OCI-LY7 (cell line): ENCODE results near the gene NGB. TPM values are rescaled to one million over a fixed set of nuclear protein-coding genes. Genes with fewer than 3 reads are reported as not detected.

Experiments
- BruUV-seq: library from RNA; stranded (reverse); fragments of 400-500 nt; replicated peaks from 2 replicates; lab custom pipeline; 2021; lab: Mats Ljungman, UMichigan
- CTCF ChIA-PET: fragments of 300-600 bp; sonication (Branson Sonifier 250); formaldehyde crosslinking; loops from one replicate; lab custom pipeline; 2022; ENCODE audit warnings: antibody characterized with exemption; ENCODE audit not compliant: unreplicated experiment; lab: Charles Lee
- POLR2A ChIA-PET: fragments of 300-600 bp; sonication (Branson Sonifier 250); formaldehyde crosslinking; loops from one replicate; lab custom pipeline; 2022; ENCODE audit warnings: antibody characterized with exemption; lab: Charles Lee
- DNase-seq: peaks from one replicate; pipeline ENCODE4 v3.0.0-alpha.2; 2015; ENCODE audit warnings: low spot score
- H2AFZ ChIP-seq: fragments of 200-600 bp; sonication (generic), shearing (Covaris generic); 2 replicates; pipeline ENCODE4 v1.6.1; 2014; ENCODE audit warnings: mild to moderate bottlenecking, antibody characterized with exemption, low read length, moderate library complexity
- H3K27ac ChIP-seq: fragments of 200-600 bp; sonication (generic); 2 replicates; pipeline ENCODE4 v1.5.1; 2014; ENCODE audit warnings: mixed run types, low read depth, mild to moderate bottlenecking, moderate library complexity, low read length, inconsistent platforms; ENCODE audit not compliant: poor library complexity, severe bottlenecking
- H3K36me3 ChIP-seq: fragments of 200-600 bp; sonication (generic); 2 replicates; pipeline ENCODE4 v1.6.1; 2014; ENCODE audit warnings: mild to moderate bottlenecking, antibody characterized with exemption, low read length, moderate library complexity, mixed read lengths; ENCODE audit not compliant: insufficient read depth
- H3K4me1 ChIP-seq: fragments of 200-600 bp; sonication (generic); 2 replicates; pipeline ENCODE4 v1.5.1; 2014; ENCODE audit warnings: mild to moderate bottlenecking, low read length; ENCODE audit not compliant: insufficient read depth, poor library complexity, severe bottlenecking
- H3K4me2 ChIP-seq: fragments of 200-600 bp; sonication (generic); 2 replicates; pipeline ENCODE4 v1.6.1; 2014; ENCODE audit warnings: mild to moderate bottlenecking, low read length
- H3K4me3 ChIP-seq: fragments of 200-600 bp; sonication (generic); 2 replicates; pipeline ENCODE4 v1.5.1; 2014; ENCODE audit warnings: mild to moderate bottlenecking, low read depth, low read length; ENCODE audit not compliant: poor library complexity, severe bottlenecking
- H3K79me2 ChIP-seq: fragments of 200-600 bp; sonication (generic); 2 replicates; pipeline ENCODE4 v1.6.1; 2016; ENCODE audit warnings: low read depth, mild to moderate bottlenecking, low read length, moderate library complexity, mixed read lengths; ENCODE audit not compliant: insufficient read depth
- H3K9me2 ChIP-seq: fragments of 200-600 bp; sonication (generic); 2 replicates; pipeline ENCODE4 v1.6.1; 2016; ENCODE audit warnings: mild to moderate bottlenecking, low read length, mixed read lengths; ENCODE audit not compliant: insufficient read depth
- H3K9me3 ChIP-seq: fragments of 200-600 bp; sonication (generic); 2 replicates; pipeline ENCODE4 v1.6.1; 2014; ENCODE audit warnings: mild to moderate bottlenecking, mixed run types, low read length, mixed read lengths
- H4K20me1 ChIP-seq: fragments of 200-600 bp; sonication (generic); 2 replicates; pipeline ENCODE4 v1.6.1; 2014; ENCODE audit warnings: mild to moderate bottlenecking, antibody characterized with exemption, low read length, moderate library complexity, mixed read lengths; ENCODE audit not compliant: insufficient read depth
- CTCF ChIP-seq: fragments of 200-600 bp; sonication (generic); conservative IDR thresholded peaks from 2 replicates; pipeline ENCODE4 v1.5.1; 2014; ENCODE audit warnings: mild to moderate bottlenecking, antibody characterized with exemption, low read length, moderate library complexity, mixed read lengths
- EZH2phosphoT487 ChIP-seq: fragments of 200-600 bp; sonication (generic); IDR thresholded peaks from 2 replicates; pipeline ENCODE4 v1.6.1; 2018; ENCODE audit warnings: low read depth, borderline replicate concordance, mild to moderate bottlenecking, mixed run types, antibody characterized with exemption, low read length, moderate library complexity, mixed read lengths
- intact Hi-C: fragments of 100-400 bp; cut with micrococcal nuclease; formaldehyde crosslinking; loops from one replicate; pipeline ENCODE4 v1.10.0; 2022; ENCODE audit not compliant: unreplicated experiment
- total RNA-seq, 2 experiments: library from RNA; depleted of rRNA in 1 of 2; stranded (reverse); fragments of >200 nt in 1 of 2; shearing (Covaris generic) in 1 of 2; gene quantifications; 2 replicates each; pipeline ENCODE4 v1.2.3, GENCODE V29; 2014 to 2022

NGB gene
- total RNA-seq, 2 experiments from 2014 or later: not detected

GRCh38 chr14:77279719-77280118, 8.7 kb upstream of the NGB start:
- H4K20me1 ChIP-seq: no peaks in the 10 kb centered on the region
- BruUV-seq: no TSS peak
- ChIA-PET POLR2A (no interaction called here), CTCF (no interaction called here)
- no peak overlapping the region for H2AFZ ChIP-seq
- H3K79me2 ChIP-seq: no peaks in the 10 kb centered on the region
- no peak overlapping the region for H3K4me2 ChIP-seq
- no peaks in the 10 kb centered on the region for H3K4me1 ChIP-seq
- TF ChIP-seq EZH2phosphoT487: no peak
- TF ChIP-seq CTCF: no peak
- intact Hi-C loops: no loop called here
- H3K27ac ChIP-seq: no peak overlapping the region
- H3K4me3 ChIP-seq: no peak overlapping the region
- no peaks in the 10 kb centered on the region for H3K9me3 ChIP-seq
- no peak for DNase-seq
- peaks cover 15% of the 10 kb centered on the region for H3K36me3 ChIP-seq
- H3K9me2 ChIP-seq: no peaks in the 10 kb centered on the region

GRCh38 chr14:77278461-77279230, 7.6 kb upstream of the NGB start:
- ChIA-PET POLR2A (interaction anchor here (0.7 to 1.5 kb wide), 2 partner anchors 9 to 14 kb away, joined by 3 to 9 read pairs; no protein-coding TSS in a partner anchor), CTCF (interaction anchor here (0.6 to 1.2 kb wide), 3 partner anchors 15 to 555 kb away, joined by 3 to 7 read pairs (median 5); no protein-coding TSS in a partner anchor)
- Histone ChIP-seq H3K27ac (no peak overlapping the region), H3K9me2 (no peaks in the 10 kb centered on the region), H3K4me1 (peaks cover 3% of the 10 kb centered on the region), H3K4me2 (no peak overlapping the region), H3K36me3 (peaks cover 7% of the 10 kb centered on the region), H4K20me1 (no peaks in the 10 kb centered on the region), H3K79me2 (no peaks in the 10 kb centered on the region), H3K9me3 (no peaks in the 10 kb centered on the region), H3K4me3 (no peak overlapping the region), H2AFZ (no peak overlapping the region)
- peak; percentile 25; the same call in 1 of the 2 replicates for TF ChIP-seq CTCF
- TF ChIP-seq EZH2phosphoT487: no peak
- no peak for DNase-seq
- BruUV-seq: no TSS peak
- intact Hi-C loops: no loop called here

GRCh38 chr14:77276959-77277358, 6.0 kb upstream of the NGB start:
- H4K20me1 ChIP-seq: no peaks in the 10 kb centered on the region
- H3K79me2 ChIP-seq: no peaks in the 10 kb centered on the region
- intact Hi-C loops: no loop called here
- BruUV-seq: no TSS peak
- no peaks in the 10 kb centered on the region for H3K9me3 ChIP-seq
- H3K4me1 ChIP-seq: peaks cover 7% of the 10 kb centered on the region
- no peak overlapping the region for H3K4me2 ChIP-seq
- TF ChIP-seq CTCF (no peak), EZH2phosphoT487 (no peak)
- no peak for DNase-seq
- no peak overlapping the region for H3K4me3 ChIP-seq
- no peak overlapping the region for H3K27ac ChIP-seq
- H2AFZ ChIP-seq: no peak overlapping the region
- no peaks in the 10 kb centered on the region for H3K36me3 ChIP-seq
- ChIA-PET POLR2A (interaction anchor here (1.5 kb wide), 1 partner anchor 11 kb away, joined by 9 read pairs; no protein-coding TSS in a partner anchor), CTCF (interaction anchor here (1.2 kb wide), 1 partner anchor 96 kb away, joined by 3 read pairs; no protein-coding TSS in a partner anchor)
- no peaks in the 10 kb centered on the region for H3K9me2 ChIP-seq
